GM20000 (cell line): ENCODE results near the gene RAB25.

Experiments
- DNase-seq: peaks from one replicate; pipeline ENCODE4 v3.0.0; 2012; ENCODE audit warnings: low spot score
- CTCF ChIP-seq: IDR thresholded peaks from 2 replicates; pipeline ENCODE4 v1.5.1; 2012; ENCODE audit warnings: mild to moderate bottlenecking, control low read depth; ENCODE audit errors: extremely low read depth, missing control alignments

RAB25 gene

GRCh38 chr1:156098784-156099183 is 37.8 kb downstream of the RAB25 start:
- TF ChIP-seq CTCF = no peak
- DNase-seq = no peak

GRCh38 chr1:156099282-156099681 is 38.3 kb downstream of the RAB25 start:
- no peak for DNase-seq
- no peak for TF ChIP-seq CTCF

- no peak for DNase-seq
- TF ChIP-seq CTCF = no peak
Measured at GRCh38 chr1:156100205-156100995, 39.4 kb downstream of the RAB25 start.

GRCh38 chr1:156101880-156102279 is 40.9 kb downstream of the RAB25 start:
- DNase-seq = no peak
- no peak for TF ChIP-seq CTCF

- DNase-seq = no peak
- no peak for TF ChIP-seq CTCF
Measured at GRCh38 chr1:156102633-156103511, 41.9 kb downstream of the RAB25 start.

- no peak for TF ChIP-seq CTCF
- DNase-seq = no peak
Measured at GRCh38 chr1:156103521-156103947, 42.6 kb downstream of the RAB25 start.

- TF ChIP-seq CTCF = no peak
- DNase-seq = peak; percentile 51
Measured at GRCh38 chr1:156104065-156104810, 43.3 kb downstream of the RAB25 start.
